ENCODE measurements around the gene MRPL17. TPM values are rescaled to one million over a fixed set of nuclear protein-coding genes. Genes with fewer than 3 reads are reported as not detected.

The MRPL17 gene
- total and polyA plus RNA-seq, 2 of the 13 experiments (the other 11 are each of a cell fraction or from before 2014, with no cell fraction given): 59.4 to 90.0 TPM

DNA sequence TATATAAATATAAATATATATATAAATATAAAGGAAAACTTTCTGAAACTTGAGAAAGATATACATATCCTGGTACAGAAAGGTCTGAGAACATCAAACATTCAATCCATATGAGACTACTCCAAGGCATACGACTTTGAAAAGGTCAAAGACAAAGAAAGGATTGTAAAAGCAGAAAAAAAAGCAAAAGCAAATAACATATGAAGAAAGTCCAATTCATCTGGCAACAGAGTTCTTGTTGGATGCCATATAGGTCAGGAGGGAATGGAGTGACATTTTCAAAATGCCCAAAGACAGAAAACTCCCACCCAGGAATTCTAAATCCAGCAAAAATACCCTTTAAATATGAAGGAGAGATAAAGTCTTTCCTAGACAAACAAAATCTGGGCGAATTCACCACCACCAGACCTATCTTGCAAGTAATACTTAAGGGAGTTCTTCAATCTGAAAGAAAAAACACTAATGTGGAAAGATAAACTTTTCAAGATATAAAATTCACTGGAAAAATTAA lies 42.3 kb upstream of the MRPL17 start:
- in situ Hi-C loops (cut with HindIII; ENCODE audit: extremely low pct_ligation_motif_present, low pct_unique_long_range_greater_than_20kb): no loop called here
- DNase-seq (ENCODE audit: low spot score): peak; percentile 8

GRCh38 chr11:6724013-6724412 lies 40.9 kb upstream of the MRPL17 start:
- BruUV-seq (replicated peaks): no TSS peak
- in situ Hi-C loops (cut with HindIII; ENCODE audit: extremely low pct_ligation_motif_present, low pct_unique_long_range_greater_than_20kb) (no loop called here), intact Hi-C loops (cut with micrococcal nuclease; ENCODE audit: unreplicated experiment) (no loop called here)
- Histone ChIP-seq H3K4me3 (replicated peaks in 1 of 3; ENCODE audit: insufficient read depth in 1 of 3, low read depth in 2 of 3, low read length in 3 of 3) (no peak overlapping the region), H3K36me3 (replicated peaks in 1 of 2; ENCODE audit: control insufficient read depth in 1 of 2, insufficient read depth in 2 of 2, low read length in 2 of 2) (no peaks in the 10 kb centered on the region), H3K79me2 (ENCODE audit: insufficient read depth, low read length) (no peaks in the 10 kb centered on the region), H2AFZ (ENCODE audit: low read length) (no peak overlapping the region), H3K9ac (ENCODE audit: insufficient read depth, low read depth, low read length) (no peak overlapping the region), H3K9me3 (ENCODE audit: low read length) (no peaks in the 10 kb centered on the region), H3K27ac (ENCODE audit: extremely low read length, insufficient read depth, low read length) (no peak overlapping the region), H4K20me1 (ENCODE audit: insufficient read depth, low read length) (no peaks in the 10 kb centered on the region), H3K27me3 (ENCODE audit: control insufficient read depth in 1 of 2, insufficient read depth in 2 of 2, low read length in 2 of 2) (peaks cover 0 to 3% of the 10 kb centered on the region in 2 experiments; a peak in 1 of 5 replicates), H3K4me1 (ENCODE audit: insufficient read depth, low read length) (peaks cover 19% of the 10 kb centered on the region), H3K4me2 (ENCODE audit: low read depth, low read length) (no peak overlapping the region)
- no peak for TF ChIP-seq ZXDC (CRISPR knock-in tag; IDR thresholded peaks at IDR 0.05)
- no peak for TF ChIP-seq ZBTB33 (CRISPR knock-in tag; IDR thresholded peaks at IDR 0.05)
- TF ChIP-seq ZKSCAN5 (CRISPR knock-in tag; IDR thresholded peaks at IDR 0.05): no peak
- CTCF ChIA-PET (ENCODE audit: low intra/inter-chr PET ratio, low total read pairs): no interaction called here
- DNase-seq (ENCODE audit: low spot score) (no peak), FAIRE-seq (no peak), ATAC-seq (no peak)
- POLR2A ChIA-PET: no interaction called here
- WGBS (ENCODE audit: low lambda C conversion rate): 0% methylated on average over 1 of the region's 1 CpG

More for the DNA sequence above, 42.3 kb upstream of the MRPL17 start:
- intact Hi-C loops (cut with micrococcal nuclease; ENCODE audit: unreplicated experiment): no loop called here
- Histone ChIP-seq H2AFZ (ENCODE audit: low read length) (no peak overlapping the region), H3K4me1 (ENCODE audit: insufficient read depth, low read length) (peaks cover 19% of the 10 kb centered on the region), H4K20me1 (ENCODE audit: insufficient read depth, low read length) (no peaks in the 10 kb centered on the region), H3K9me3 (ENCODE audit: low read length) (no peaks in the 10 kb centered on the region), H3K79me2 (ENCODE audit: insufficient read depth, low read length) (no peaks in the 10 kb centered on the region), H3K9ac (ENCODE audit: insufficient read depth, low read depth, low read length) (no peak overlapping the region), H3K4me2 (ENCODE audit: low read depth, low read length) (no peak overlapping the region), H3K36me3 (replicated peaks in 1 of 2; ENCODE audit: control insufficient read depth in 1 of 2, insufficient read depth in 2 of 2, low read length in 2 of 2) (no peaks in the 10 kb centered on the region), H3K27me3 (ENCODE audit: control insufficient read depth in 1 of 2, insufficient read depth in 2 of 2, low read length in 2 of 2) (peaks cover 0 to 3% of the 10 kb centered on the region in 2 experiments; a peak in 1 of 5 replicates), H3K27ac (ENCODE audit: extremely low read length, insufficient read depth, low read length) (no peak overlapping the region), H3K4me3 (replicated peaks in 1 of 3; ENCODE audit: insufficient read depth in 1 of 3, low read depth in 2 of 3, low read length in 3 of 3) (no peak overlapping the region)
- TF ChIP-seq SIX4 (CRISPR knock-in tag; IDR thresholded peaks at IDR 0.05) (no peak), ZBTB3 (CRISPR knock-in tag; IDR thresholded peaks at IDR 0.05; ENCODE audit: borderline replicate concordance, low read depth) (no peak), HNF4A (CRISPR knock-in tag; IDR thresholded peaks at IDR 0.05) (0 out of 2 replicates have a peak, but pooled peaks have one; percentile 10), BHLHE40 (IDR thresholded peaks at IDR 0.05; ENCODE audit: low read length) (no peak)
- TF ChIP-seq, protein P1, sequence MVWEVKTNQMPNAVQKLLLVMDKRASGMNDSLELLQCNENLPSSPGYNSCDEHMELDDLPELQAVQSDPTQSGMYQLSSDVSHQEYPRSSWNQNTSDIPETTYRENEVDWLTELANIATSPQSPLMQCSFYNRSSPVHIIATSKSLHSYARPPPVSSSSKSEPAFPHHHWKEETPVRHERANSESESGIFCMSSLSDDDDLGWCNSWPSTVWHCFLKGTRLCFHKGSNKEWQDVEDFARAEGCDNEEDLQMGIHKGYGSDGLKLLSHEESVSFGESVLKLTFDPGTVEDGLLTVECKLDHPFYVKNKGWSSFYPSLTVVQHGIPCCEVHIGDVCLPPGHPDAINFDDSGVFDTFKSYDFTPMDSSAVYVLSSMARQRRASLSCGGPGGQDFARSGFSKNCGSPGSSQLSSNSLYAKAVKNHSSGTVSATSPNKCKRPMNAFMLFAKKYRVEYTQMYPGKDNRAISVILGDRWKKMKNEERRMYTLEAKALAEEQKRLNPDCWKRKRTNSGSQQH (CRISPR knock-in tag; IDR thresholded peaks at IDR 0.05; ENCODE audit: low read depth): no peak
- no peak for FAIRE-seq
- no TSS peak for BruUV-seq (replicated peaks)
- ChIA-PET CTCF (ENCODE audit: low intra/inter-chr PET ratio, low total read pairs) (no interaction called here), POLR2A (no interaction called here)
- ATAC-seq: no peak
- WGBS (ENCODE audit: low lambda C conversion rate): 0% methylated on average over 2 of the region's 2 CpGs

Measured in HepG2 (cell line).